ENCODE results near the gene SORCS2.

Gene SORCS2

DNA sequence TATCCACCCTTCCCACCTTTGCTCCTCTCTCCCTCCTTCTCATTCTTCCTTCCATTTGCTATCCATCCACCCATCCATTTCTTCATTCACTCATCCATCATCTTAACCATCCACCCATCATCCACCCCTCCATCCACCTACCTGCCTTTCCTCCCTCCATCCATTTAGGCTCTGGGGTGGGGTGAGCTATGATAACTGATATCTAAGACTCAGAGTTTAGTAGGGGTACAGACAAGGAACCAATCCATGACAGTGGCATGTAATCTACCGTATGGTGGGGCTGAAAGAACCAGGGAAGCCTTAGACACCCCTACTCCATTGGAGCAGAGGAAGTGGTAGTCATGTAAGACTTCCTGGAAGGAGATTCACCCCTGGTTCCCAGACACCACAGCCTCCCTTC lies 219.2 kb downstream of the SORCS2 start:
- Mint-ChIP-seq H3K4me3 (no peak overlapping the region), H3K27me3 (peaks cover 18% of the 10 kb centered on the region), H3K4me1 (no peaks in the 10 kb centered on the region), H3K36me3 (no peaks in the 10 kb centered on the region), H3K9me3 (peaks cover 32% of the 10 kb centered on the region), H3K27ac (no peak overlapping the region)
- no peak for ATAC-seq

DNA sequence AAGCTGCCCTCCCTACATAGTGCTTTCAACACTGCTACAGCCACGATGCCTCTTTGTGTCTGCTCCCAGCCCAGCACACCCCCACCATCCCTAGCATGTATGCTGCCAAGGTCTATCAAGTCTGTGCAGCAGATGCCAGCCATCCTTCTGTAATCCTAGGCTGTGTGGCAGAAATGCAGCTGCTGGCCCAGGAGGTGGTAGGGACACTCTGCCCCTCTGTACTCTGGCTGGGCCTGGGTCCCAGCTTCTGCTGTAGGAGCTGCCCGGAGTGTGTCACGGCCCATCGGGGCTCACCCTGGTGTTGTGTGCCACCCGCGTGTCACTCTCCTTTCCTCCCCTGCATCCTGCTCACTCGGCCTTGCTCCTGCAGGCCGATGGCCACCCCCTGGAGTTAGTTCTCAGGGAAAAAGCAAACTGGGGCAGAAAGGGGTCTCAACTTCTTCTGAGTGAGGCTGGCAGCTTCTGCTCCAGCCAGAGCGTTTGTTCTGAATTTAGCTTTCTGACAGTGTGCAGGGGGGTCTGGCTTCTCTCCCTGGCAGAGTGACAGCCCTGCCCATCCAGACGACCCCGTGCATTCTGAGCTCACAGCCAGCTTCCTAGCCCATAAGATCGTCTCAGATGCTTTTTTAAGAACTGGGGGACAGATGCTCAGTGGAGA lies 219.7 kb downstream of the SORCS2 start:
- no peak overlapping the region for H3K4me3 Mint-ChIP-seq
- H3K27ac Mint-ChIP-seq: no peak overlapping the region
- H3K4me1 Mint-ChIP-seq: no peaks in the 10 kb centered on the region
- H3K27me3 Mint-ChIP-seq: peaks cover 18% of the 10 kb centered on the region
- H3K36me3 Mint-ChIP-seq: no peaks in the 10 kb centered on the region
- peaks cover 31% of the 10 kb centered on the region for H3K9me3 Mint-ChIP-seq
- no peak for ATAC-seq

DNA sequence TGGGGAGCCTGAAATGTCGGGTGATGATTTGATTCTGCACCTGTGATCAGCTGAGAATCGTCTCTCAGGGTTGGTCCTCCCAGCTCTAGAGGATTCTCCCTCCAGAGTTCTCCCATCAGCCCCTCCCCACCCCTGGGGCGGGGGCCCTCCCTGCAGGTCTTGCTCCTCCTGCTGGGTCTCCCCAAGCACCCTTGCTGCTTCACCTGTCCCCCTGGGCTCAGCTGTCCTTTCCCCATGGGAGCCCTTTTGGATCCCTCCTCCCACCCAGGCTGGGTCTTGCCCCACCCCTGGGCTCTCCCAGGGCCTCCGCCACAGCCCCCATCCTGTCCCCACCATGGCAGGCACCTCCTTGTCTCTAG lies 220.2 kb downstream of the SORCS2 start:
- Mint-ChIP-seq H3K9me3 (peaks cover 27% of the 10 kb centered on the region), H3K27ac (no peak overlapping the region), H3K36me3 (no peaks in the 10 kb centered on the region), H3K4me1 (no peaks in the 10 kb centered on the region), H3K27me3 (peaks cover 18% of the 10 kb centered on the region), H3K4me3 (no peak overlapping the region)
- no peak for ATAC-seq

DNA sequence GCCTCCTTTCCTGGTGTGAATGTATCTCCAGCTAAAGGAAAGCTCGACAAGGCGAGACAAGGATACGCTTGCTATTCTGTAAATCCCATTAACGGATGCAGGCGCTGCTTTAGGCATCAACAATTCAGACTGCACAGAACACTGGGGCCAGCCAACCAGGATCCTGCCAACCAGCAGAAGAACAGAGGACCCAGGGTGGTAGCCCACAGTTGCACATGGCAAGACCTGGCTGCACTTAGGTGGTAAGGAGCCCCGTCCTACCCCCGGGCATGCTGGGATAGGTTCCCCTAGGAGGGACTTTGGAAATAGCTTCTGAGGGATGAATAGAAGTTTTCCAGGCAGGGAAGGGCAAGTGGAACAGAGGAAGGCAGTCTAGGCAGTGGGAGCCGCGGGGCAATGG lies 221.7 kb downstream of the SORCS2 start:
- peaks cover 22% of the 10 kb centered on the region for H3K9me3 Mint-ChIP-seq
- peaks cover 18% of the 10 kb centered on the region for H3K27me3 Mint-ChIP-seq
- H3K36me3 Mint-ChIP-seq: no peaks in the 10 kb centered on the region
- no peak overlapping the region for H3K4me3 Mint-ChIP-seq
- ATAC-seq: no peak
- no peak overlapping the region for H3K27ac Mint-ChIP-seq
- H3K4me1 Mint-ChIP-seq: no peaks in the 10 kb centered on the region

DNA sequence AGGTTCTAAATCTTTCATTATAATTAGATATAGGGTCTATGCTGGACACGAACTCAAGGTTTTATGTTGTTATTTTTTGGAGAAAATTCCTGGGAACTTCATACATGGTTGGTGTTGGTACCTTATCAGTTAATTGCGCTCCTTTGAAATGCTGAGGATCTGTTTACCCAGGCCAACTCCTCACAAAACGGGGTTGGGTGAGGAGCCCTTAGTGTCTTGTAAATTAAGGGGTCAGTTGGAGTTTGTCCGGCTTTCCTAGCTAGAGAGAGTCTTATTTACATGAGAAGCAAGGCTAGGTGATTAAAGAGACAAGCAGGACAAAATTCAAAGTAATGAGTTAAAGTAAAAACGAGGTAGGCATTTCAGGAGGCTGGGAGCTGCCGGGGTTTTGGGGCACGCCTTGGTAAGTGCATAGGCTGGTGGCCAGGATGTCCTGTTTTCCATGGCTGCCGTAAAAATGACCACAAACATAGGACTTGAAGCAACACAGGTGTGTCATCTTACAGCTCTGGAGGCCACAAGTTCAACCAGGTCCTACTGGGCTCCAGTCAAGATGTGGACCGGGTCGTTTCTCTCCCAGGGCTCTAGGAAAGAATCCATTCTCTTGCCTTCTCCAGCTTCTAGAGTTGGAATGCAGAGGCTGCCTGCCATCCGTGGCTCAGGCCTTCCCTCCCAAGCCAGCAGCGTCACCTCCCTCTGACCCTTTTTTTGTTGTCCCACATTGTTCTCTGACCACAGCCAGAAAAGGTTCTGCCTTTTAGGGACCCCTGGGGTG lies 222.6 kb downstream of the SORCS2 start:
- Mint-ChIP-seq H3K27me3 (peaks cover 18% of the 10 kb centered on the region), H3K27ac (no peak overlapping the region), H3K9me3 (peaks cover 18% of the 10 kb centered on the region), H3K4me3 (no peak overlapping the region), H3K36me3 (no peaks in the 10 kb centered on the region), H3K4me1 (no peaks in the 10 kb centered on the region)
- no peak for ATAC-seq

DNA sequence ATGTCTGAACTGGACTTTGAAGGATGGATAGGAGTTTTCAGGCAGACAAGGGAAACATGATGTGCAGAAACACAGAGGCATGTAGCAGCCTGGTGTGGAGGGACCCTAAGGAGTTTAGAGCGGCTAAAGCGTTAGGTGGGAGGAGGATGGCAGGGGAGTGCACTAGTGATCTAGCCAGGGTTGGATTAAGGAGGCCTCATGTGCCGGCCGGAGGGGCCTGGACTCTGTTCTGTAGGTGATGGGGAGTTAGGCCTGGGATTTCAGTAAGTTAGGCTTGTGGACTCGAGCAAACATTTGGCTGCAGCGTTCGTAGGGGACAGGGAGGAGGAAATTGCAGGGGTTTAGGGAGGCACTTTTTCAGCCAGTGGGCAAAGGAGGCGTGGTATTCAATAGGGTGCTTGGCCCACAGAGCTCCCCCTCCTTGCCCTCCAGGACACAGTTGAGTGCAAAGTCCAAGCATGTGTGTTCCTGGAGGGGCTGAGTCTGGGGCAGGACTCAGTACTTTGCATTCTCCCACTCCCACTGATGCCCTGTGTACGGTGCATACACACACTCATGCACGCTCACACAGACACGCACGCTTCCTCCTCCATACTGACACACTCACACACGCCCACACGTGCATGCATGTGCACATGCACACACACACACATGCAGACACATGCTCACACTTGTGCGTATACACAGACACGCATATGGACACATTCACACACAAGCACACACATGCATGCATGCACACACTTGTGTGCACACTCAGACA lies 223.8 kb downstream of the SORCS2 start:
- Mint-ChIP-seq H3K4me1 (no peaks in the 10 kb centered on the region), H3K27me3 (peaks cover 15% of the 10 kb centered on the region), H3K36me3 (no peaks in the 10 kb centered on the region), H3K9me3 (peaks cover 17% of the 10 kb centered on the region), H3K27ac (no peak overlapping the region), H3K4me3 (no peak overlapping the region)
- no peak for ATAC-seq

DNA sequence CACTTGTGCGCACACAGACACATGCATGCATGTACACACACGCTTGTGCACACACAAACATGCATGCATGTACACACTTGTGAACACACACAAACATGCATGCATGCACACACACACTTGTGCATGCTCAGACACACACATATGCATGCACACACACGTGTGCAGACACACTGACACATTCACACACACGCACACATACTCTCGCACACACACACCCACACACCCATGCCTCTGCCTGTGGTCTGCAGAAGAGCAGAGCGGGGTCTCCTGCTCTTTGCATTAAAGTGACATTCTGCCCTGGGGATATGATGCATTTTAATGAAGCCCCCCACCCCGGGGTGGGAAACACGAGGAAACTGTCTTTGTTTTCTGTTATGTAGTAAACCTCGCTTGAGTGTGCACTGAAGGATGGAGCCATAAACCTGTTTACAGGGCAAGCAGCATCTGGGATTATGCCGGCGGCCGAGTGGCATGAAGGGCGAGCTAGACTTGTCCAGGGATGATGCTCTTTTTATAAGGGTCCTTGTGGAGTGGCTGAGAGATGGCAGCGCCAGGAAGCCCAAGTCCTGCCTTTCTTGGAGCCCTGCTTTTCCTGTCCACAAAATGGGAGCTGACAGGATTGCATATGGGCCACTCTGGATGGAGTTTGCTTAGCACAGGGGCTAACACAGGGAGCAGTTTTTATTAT lies 224.6 kb downstream of the SORCS2 start:
- ATAC-seq: no peak
- Mint-ChIP-seq H3K4me1 (no peaks in the 10 kb centered on the region), H3K27ac (no peak overlapping the region), H3K36me3 (no peaks in the 10 kb centered on the region), H3K27me3 (peaks cover 9% of the 10 kb centered on the region), H3K4me3 (no peak overlapping the region), H3K9me3 (peaks cover 13% of the 10 kb centered on the region)

DNA sequence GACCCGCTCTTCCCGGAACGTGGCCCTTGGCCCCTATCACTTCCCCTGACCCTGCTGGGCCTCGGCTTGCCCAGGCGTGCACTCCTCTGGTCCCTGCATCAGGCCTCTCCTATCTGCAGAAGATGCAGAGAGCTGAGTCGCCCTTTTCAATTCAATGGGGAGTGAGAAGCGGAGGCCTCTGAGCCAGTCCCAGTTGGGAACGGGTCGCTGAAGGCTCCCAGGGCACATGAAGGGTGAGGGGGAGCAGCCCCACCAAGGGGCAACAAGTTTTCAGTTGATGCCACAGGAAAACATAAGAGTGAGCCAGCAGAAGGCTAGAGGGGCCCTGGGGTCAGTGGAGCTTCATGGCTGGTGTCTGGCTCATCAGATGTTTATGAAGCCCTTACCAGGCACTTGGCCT lies 225.3 kb downstream of the SORCS2 start:
- no peak overlapping the region for H3K4me3 Mint-ChIP-seq
- no peak for ATAC-seq
- H3K9me3 Mint-ChIP-seq: peaks cover 13% of the 10 kb centered on the region
- peaks cover 9% of the 10 kb centered on the region for H3K27me3 Mint-ChIP-seq
- no peaks in the 10 kb centered on the region for H3K36me3 Mint-ChIP-seq
- H3K4me1 Mint-ChIP-seq: no peaks in the 10 kb centered on the region
- no peak overlapping the region for H3K27ac Mint-ChIP-seq

DNA sequence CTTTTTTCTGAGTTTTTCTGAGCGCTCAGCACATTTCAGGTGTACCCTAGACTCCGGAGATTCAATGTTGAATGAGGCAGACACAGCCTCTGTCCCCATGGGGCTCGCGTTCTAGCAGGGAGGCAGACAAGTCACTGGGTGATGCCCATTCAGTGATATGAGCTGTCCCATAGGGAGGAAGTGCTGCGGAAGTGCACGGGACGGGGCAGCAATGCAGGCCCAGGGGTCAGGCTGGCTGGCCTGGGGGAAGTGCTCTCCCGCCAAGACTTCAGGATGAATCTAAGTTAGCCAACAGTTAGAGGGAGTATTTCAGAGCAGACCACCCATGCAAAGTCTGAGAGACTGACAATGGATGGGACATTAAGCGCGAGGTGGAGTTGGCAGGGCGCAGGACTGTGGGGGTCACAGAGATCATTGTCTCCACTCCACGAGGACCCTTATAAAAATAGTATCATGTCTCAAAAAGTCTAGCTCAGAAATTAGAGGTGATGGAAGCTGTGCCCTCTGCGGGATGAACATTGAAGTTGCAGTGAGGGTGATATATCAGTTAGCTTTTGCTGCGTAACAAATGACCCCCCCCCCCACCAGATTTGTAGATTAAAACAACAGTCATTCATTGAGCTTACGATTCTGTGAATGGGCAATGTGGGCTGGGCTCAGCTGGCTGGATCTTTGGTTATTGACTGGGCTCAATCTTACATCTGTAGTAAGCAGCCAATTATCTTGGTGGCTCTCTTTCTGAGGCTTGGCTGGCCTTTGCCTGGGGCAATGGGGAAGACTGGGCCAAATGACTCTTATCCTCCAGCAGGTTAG lies 226.0 kb downstream of the SORCS2 start:
- no peaks in the 10 kb centered on the region for H3K4me1 Mint-ChIP-seq
- H3K9me3 Mint-ChIP-seq: peaks cover 13% of the 10 kb centered on the region
- no peak for ATAC-seq
- no peak overlapping the region for H3K4me3 Mint-ChIP-seq
- no peak overlapping the region for H3K27ac Mint-ChIP-seq
- H3K36me3 Mint-ChIP-seq: no peaks in the 10 kb centered on the region
- peaks cover 9% of the 10 kb centered on the region for H3K27me3 Mint-ChIP-seq

DNA sequence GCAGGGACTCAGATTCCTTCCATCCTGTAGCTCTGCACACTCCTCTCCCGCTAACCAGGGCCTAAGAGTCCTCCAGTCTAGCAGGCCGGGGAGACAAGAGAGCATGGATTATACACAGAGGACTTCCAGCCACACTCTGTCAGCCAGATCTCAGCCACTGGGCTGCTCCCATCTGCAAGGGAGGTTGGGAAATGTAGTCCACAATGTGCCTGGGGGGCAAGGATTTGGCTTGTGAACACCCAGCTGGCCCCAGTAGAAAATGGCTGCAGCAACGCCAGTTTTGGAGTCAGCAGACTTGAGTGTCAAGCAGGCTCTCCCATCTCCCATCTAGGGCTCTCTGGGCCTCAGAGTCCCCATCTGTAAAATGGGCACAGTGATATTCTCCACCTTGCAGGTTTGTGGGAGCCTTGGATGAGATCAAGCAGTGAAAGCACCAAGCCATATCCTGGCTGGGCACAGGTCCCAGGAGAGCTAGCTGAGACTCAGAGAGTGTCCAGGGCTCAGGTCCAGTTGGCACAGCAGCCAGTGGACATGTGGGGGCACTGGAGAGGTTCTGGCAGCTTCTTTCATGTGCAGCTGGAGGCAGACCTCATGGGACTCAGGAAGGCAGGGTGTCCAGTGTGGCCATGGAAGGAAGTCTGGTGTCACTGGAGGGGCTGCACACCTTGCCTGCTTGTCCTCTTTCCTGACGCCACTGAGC lies 227.8 kb downstream of the SORCS2 start:
- no peaks in the 10 kb centered on the region for H3K4me1 Mint-ChIP-seq
- H3K27me3 Mint-ChIP-seq: no peaks in the 10 kb centered on the region
- H3K4me3 Mint-ChIP-seq: no peak overlapping the region
- no peak overlapping the region for H3K27ac Mint-ChIP-seq
- H3K9me3 Mint-ChIP-seq: peaks cover 13% of the 10 kb centered on the region
- H3K36me3 Mint-ChIP-seq: no peaks in the 10 kb centered on the region
- ATAC-seq: no peak

DNA sequence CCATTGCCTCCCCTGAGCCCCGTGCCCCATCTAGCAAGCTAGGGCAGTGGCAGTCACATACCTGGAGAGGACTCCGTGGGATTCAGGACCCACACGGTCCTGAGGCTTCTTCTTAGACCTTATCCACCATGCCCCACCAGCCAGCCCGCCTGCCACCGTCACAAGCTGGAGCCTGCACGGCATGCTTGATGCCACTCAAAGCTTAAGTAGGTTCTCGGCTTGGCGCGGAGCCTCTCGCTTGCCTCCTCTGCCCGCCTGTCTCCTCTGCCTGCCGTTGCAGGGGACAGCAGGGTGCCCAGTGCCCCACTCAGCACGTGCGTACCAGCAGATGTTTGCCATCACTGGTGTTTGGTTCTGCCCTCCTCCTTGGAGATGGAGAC lies 228.3 kb downstream of the SORCS2 start:
- Mint-ChIP-seq H3K27me3 (no peaks in the 10 kb centered on the region), H3K27ac (no peak overlapping the region), H3K36me3 (no peaks in the 10 kb centered on the region), H3K4me1 (no peaks in the 10 kb centered on the region), H3K9me3 (peaks cover 13% of the 10 kb centered on the region), H3K4me3 (no peak overlapping the region)
- no peak for ATAC-seq

DNA sequence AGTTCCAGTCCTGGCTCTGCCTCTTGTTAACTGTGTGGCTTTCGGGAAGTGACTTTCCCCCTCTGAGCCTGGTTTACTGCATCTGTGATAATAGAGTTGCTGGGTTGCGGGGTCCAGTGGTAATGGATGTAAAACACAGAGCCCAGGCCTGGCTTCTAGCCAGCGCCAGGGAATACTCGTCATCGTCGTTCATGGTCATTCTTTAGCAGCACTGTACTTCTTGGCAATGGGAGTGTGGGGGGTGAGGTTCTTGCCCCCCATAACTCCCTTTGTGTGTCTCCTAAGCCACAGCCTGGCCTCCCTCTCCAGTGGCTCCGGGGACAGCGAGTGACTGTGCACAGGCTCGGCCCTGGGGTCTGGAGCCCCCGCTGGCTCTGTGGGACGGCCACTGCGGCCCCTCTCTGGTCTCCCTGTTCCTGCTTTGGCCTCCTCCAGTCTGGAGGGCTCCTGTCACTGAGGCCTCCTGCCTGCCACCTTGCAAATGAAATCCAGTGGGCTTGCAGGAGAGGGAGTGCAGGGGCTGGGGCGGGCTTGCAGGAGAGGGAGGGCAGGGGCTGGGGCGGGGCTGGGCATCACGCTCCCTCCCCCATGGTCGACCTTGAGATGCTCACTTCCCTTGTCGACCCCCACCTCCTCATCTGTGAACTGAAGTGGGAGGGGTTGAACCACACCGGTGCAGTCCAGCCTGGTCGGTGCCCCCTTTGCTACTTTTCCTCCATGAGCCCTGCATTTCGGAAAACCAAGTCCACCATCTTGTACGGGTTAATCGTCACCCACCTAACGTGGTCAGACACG lies 229.2 kb downstream of the SORCS2 start:
- H3K36me3 Mint-ChIP-seq: no peaks in the 10 kb centered on the region
- H3K9me3 Mint-ChIP-seq: peaks cover 10% of the 10 kb centered on the region
- H3K27ac Mint-ChIP-seq: no peak overlapping the region
- H3K4me1 Mint-ChIP-seq: no peaks in the 10 kb centered on the region
- no peak overlapping the region for H3K4me3 Mint-ChIP-seq
- ATAC-seq: no peak
- H3K27me3 Mint-ChIP-seq: no peaks in the 10 kb centered on the region

DNA sequence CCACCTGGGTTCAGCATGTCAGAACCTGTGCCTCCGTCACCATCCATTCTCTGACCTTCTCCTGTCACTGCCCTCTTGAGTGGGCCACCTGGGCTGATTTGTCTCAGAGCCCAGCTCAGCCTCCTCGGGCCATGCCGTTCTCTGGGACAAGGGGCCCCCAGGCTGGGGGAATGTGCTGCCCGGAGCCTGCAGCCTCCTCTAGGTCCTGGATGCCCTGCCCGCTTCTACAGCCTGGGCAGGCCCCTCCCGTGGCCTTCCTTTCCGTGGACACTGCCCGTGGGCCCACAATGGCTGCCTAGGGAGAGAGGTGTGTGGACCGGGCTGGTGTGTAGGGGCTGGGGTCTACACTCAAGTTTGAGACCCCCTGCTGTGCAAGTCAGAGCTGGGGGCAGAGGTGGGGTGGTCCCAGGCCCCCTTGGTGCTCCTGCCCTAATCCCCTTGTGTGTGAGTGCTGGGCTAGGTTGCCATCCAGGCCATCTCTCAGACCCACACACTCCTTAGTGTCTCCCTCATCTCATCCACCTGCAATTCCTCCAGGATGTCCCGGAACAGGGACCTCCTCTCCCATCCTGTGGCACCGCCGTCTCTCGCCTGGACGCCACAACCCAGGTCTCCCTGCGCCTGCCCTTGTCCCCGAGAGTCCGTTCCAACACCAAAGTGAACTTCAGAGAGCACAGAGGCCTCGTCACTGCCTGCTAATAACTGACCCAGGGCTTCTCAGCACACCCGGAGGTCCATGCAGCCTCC lies 230.0 kb downstream of the SORCS2 start:
- Mint-ChIP-seq H3K4me1 (no peaks in the 10 kb centered on the region), H3K9me3 (peaks cover 8% of the 10 kb centered on the region), H3K36me3 (no peaks in the 10 kb centered on the region), H3K4me3 (no peak overlapping the region), H3K27ac (no peak overlapping the region), H3K27me3 (no peaks in the 10 kb centered on the region)
- ATAC-seq: no peak
